Transverse colon (tissue), 3 donors: ENCODE results near the gene KIFC1.

Experiments used
- EP300 ChIP-seq: sonication (generic); formaldehyde crosslinking; IDR thresholded peaks from one replicate; pipeline ENCODE4 v1.6.1; 2017; ENCODE audit warnings: antibody characterized with exemption, low read depth
- POLR2A ChIP-seq: fragments of 450-650 bp; IDR thresholded peaks from one replicate; pipeline ENCODE4 v1.6.1; 2016; ENCODE audit warnings: antibody characterized with exemption, mild to moderate bottlenecking, moderate library complexity
- POLR2AphosphoS5 ChIP-seq, 3 donors: sonication (generic); formaldehyde crosslinking; IDR thresholded peaks; one replicate each; pipeline ENCODE4 v1.6.1; 2016; ENCODE audit warnings: antibody characterized with exemption in 3 of 3

- TF ChIP-seq POLR2A (no peak), EP300 (no peak), POLR2AphosphoS5 (IDR thresholded peaks at IDR 0.05) (no peak)
These were observed 15.6 kb downstream of the KIFC1 start for GRCh38 chr6:33407132-33407718.
